Ovary (tissue), 9 donors: ENCODE measurements around the gene ARHGAP1. TPM values are rescaled to one million over a fixed set of nuclear protein-coding genes. Genes with fewer than 3 reads are reported as not detected.

ENCODE experiments used
- DNase-seq, 5 donors: peaks; one replicate each; pipeline ENCODE4 v3.0.0-alpha.2; 2019 to 2020
- H3K27ac ChIP-seq, 2 donors: fragments of 200-600 bp; one replicate each; pipeline versions ENCODE4 v1.5.1 to v1.8.0; 2019 to 2022
- H3K27me3 ChIP-seq: fragments of 200-600 bp; one replicate; pipeline ENCODE4 v1.8.0; 2022
- H3K36me3 ChIP-seq: fragments of 200-600 bp; sonication (generic); one replicate; pipeline ENCODE4 v1.5.1; 2019
- H3K4me1 ChIP-seq: one replicate; pipeline ENCODE4 v1.8.1; 2013; ENCODE audit warnings: mild to moderate bottlenecking, moderate library complexity; ENCODE audit not compliant: insufficient read depth
- H3K4me3 ChIP-seq: fragments of 200-600 bp; sonication (generic); one replicate; pipeline ENCODE4 v1.5.1; 2017
- H3K9me3 ChIP-seq, 2 donors: fragments of 200-600 bp in 1 of 2; sonication (generic) in 1 of 2; one replicate each; pipeline versions ENCODE4 v1.5.1 to v1.8.1; 2013 to 2019; ENCODE audit warnings: mild to moderate bottlenecking in 1 of 2, moderate library complexity in 1 of 2
- EP300 ChIP-seq: sonication (generic); formaldehyde crosslinking; IDR thresholded peaks from one replicate; pipeline ENCODE4 v1.6.1; 2017; ENCODE audit warnings: antibody characterized with exemption
- POLR2A ChIP-seq: fragments of 450-650 bp; IDR thresholded peaks from one replicate; pipeline ENCODE4 v1.6.1; 2017; ENCODE audit warnings: antibody characterized with exemption, mild to moderate bottlenecking, moderate library complexity
- WGBS, 3 donors: extraction: QIAGEN DNeasy Blood & Tissue Kit in 1 of 3; methylation state at CpG; one replicate each; pipeline versions ENCODE4 v1.1.5 to v1.1.7; 2013 to 2017; 5-methylcytosine and 5-hydroxymethylcytosine counted together
- intact Hi-C, 4 donors: fragments of 100-400 bp; cut with DNase I; formaldehyde crosslinking; loops; one replicate each; pipeline versions ENCODE4 v1.11.0 to v1.15.1; 2022 to 2023
- polyA plus RNA-seq, 2 donors: library from polyadenylated mRNA; stranded (reverse); fragments of 200-250 nt in 1 of 2; fragments of 350-450 nt in 1 of 2; fragmentation: Illumina TruSeq in 1 of 2; extraction: RNeasy Lipid Tissue Mini Kit (QIAGEN cat#74804) in 1 of 2; gene quantifications; one replicate each; pipeline ENCODE4 v1.2.3, GENCODE V29; 2013 to 2014
- total RNA-seq, 7 donors: library from RNA; depleted of rRNA in 2 of 7; stranded (reverse); fragments of >200 nt in 2 of 7; fragmentation: NEBNext Ultra II Directional in 3 of 7; extraction: Animal tissue kit (Norgen Biotek cat#: 25700) in 3 of 7; gene quantifications; one replicate each; pipeline versions ENCODE4 v1.1.0 to v1.2.4, GENCODE V29; 2016 to 2023
- TF ChIP-seq, protein P1 (sequence below), 3 donors: fragments of 450-650 bp in 2 of 3; fragments of 200-600 bp in 1 of 3; IDR thresholded peaks; one replicate each; pipeline versions ENCODE4 v1.5.1 to v1.8.0; 2016 to 2022; ENCODE audit warnings: antibody characterized with exemption in 3 of 3, mild to moderate bottlenecking in 1 of 3
- donor health status: DM: no; HTN: no; CAD: no; lungs with moderate emphysema.
- donor health status: DM: no; HTN: no; CAD: no.
- donor health status: Bipolar disorder and iron deficiency.
- donor health status: DM: yes; HTN: yes; CAD: no.
- donor health status: DM: no; HTN: no; CAD: no.
- donor health status: DM: yes; HTN: yes; CAD: no.

Gene ARHGAP1
- total and polyA plus RNA-seq, 9 donors = 24.1 to 95.9 (median 73.3) TPM

DNA sequence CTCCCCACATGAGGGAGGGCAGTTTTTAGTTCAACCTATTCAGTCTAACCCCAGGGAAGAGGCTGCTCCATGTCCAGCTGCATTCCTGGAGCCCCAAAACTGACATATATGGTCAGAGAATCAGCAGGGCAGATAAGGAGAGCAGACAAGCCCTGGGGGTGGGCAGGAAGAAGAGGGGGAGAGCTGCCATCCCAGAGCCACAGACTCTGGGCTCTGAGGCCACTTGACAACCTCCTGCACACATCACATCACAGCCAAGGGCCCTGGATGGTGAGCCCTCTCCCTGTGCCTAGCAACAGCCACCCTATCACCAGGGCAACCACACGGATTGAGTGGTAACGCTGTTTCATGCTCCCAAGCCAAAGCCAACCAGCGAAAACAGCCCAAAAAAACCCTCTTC, 3.1 kb downstream of the ARHGAP1 start:
- no peak overlapping the region for H3K4me3 ChIP-seq
- peaks cover 22% of the 10 kb centered on the region for H3K4me1 ChIP-seq
- H3K9me3 ChIP-seq = no peaks in the 10 kb centered on the region
- no peak for DNase-seq
- no peaks in the 10 kb centered on the region for H3K36me3 ChIP-seq
- TF ChIP-seq, protein P1, sequence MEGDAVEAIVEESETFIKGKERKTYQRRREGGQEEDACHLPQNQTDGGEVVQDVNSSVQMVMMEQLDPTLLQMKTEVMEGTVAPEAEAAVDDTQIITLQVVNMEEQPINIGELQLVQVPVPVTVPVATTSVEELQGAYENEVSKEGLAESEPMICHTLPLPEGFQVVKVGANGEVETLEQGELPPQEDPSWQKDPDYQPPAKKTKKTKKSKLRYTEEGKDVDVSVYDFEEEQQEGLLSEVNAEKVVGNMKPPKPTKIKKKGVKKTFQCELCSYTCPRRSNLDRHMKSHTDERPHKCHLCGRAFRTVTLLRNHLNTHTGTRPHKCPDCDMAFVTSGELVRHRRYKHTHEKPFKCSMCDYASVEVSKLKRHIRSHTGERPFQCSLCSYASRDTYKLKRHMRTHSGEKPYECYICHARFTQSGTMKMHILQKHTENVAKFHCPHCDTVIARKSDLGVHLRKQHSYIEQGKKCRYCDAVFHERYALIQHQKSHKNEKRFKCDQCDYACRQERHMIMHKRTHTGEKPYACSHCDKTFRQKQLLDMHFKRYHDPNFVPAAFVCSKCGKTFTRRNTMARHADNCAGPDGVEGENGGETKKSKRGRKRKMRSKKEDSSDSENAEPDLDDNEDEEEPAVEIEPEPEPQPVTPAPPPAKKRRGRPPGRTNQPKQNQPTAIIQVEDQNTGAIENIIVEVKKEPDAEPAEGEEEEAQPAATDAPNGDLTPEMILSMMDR (IDR thresholded peaks at IDR 0.05) = no peak
- no peak for TF ChIP-seq POLR2A
- intact Hi-C loops = no loop called here
- no peak overlapping the region for H3K27ac ChIP-seq
- WGBS, 3 donors = 36 to 44% (median 38%) methylated on average over 3 of the region's 3 CpGs
- no peaks in the 10 kb centered on the region for H3K27me3 ChIP-seq

- Histone ChIP-seq H3K27me3 (no peaks in the 10 kb centered on the region), H3K36me3 (no peaks in the 10 kb centered on the region), H3K4me1 (peaks cover 22% of the 10 kb centered on the region), H3K4me3 (no peak overlapping the region), H3K27ac (no peak overlapping the region), H3K9me3 (no peaks in the 10 kb centered on the region)
- 60 to 79% (median 64%) methylated on average over 11 of the region's 11 CpGs for WGBS, 3 donors
- peak in 1 of 5 donors; percentile 36 for DNase-seq
- TF ChIP-seq, protein P1 (IDR thresholded peaks at IDR 0.05) = no peak
- TF ChIP-seq POLR2A (no peak), EP300 (no peak)
- intact Hi-C loops = no loop called here
Measured at GRCh38 chr11:46696212-46696558, 4.2 kb downstream of the ARHGAP1 start.

GRCh38 chr11:46695345-46696211, 4.8 kb downstream of the ARHGAP1 start:
- Histone ChIP-seq H3K4me1 (peaks cover 22% of the 10 kb centered on the region), H3K27ac (no peak overlapping the region), H3K27me3 (no peaks in the 10 kb centered on the region), H3K36me3 (no peaks in the 10 kb centered on the region), H3K4me3 (no peak overlapping the region), H3K9me3 (no peaks in the 10 kb centered on the region)
- intact Hi-C loops = no loop called here
- no peak for DNase-seq
- TF ChIP-seq, protein P1 (IDR thresholded peaks at IDR 0.05) = no peak
- TF ChIP-seq POLR2A (no peak), EP300 (no peak)
- WGBS, 3 donors = 79 to 87% (median 86%) methylated on average over 12 of the region's 12 CpGs

- intact Hi-C loops = no loop called here
- H3K27me3 ChIP-seq = no peaks in the 10 kb centered on the region
- WGBS, 3 donors = 71 to 79% (median 76%) methylated on average over 7 of the region's 7 CpGs
- TF ChIP-seq POLR2A = no peak
- TF ChIP-seq EP300 = no peak
- TF ChIP-seq, protein P1 (IDR thresholded peaks at IDR 0.05) = no peak
- H3K9me3 ChIP-seq = no peaks in the 10 kb centered on the region
- no peak overlapping the region for H3K27ac ChIP-seq
- H3K4me1 ChIP-seq = peaks cover 22% of the 10 kb centered on the region
- H3K4me3 ChIP-seq = no peak overlapping the region
- DNase-seq = no peak
- H3K36me3 ChIP-seq = no peaks in the 10 kb centered on the region
Measured at GRCh38 chr11:46694607-46695006, 5.8 kb downstream of the ARHGAP1 start.
